Aorta (tissue), 5 donors: Measurements from ENCODE around the gene PLCE1. TPM values are rescaled to one million over a fixed set of nuclear protein-coding genes. Genes with fewer than 3 reads are reported as not detected.

Experiments used
- ATAC-seq: fragments of 200-7000 bp; cut with Tn5 transposase; one replicate; pipeline ENCODE4 v1.9.1; 2022; ENCODE audit warnings: moderate library complexity; ENCODE audit not compliant: low FRiP score
- DNase-seq, 2 donors: peaks; one replicate each; pipeline ENCODE4 v3.0.0-alpha.2; 2020
- H3K27ac ChIP-seq, 2 donors: one replicate each; pipeline ENCODE4 v1.5.1; 2013; ENCODE audit warnings: low read length in 2 of 2, mild to moderate bottlenecking in 2 of 2, moderate library complexity in 2 of 2, control low read depth in 1 of 2, inconsistent platforms in 1 of 2, low read depth in 1 of 2
- H3K27me3 ChIP-seq, 2 donors: one replicate each; pipeline ENCODE4 v1.6.1; 2013; ENCODE audit warnings: control low read depth in 1 of 2, low read length in 1 of 2, mild to moderate bottlenecking in 1 of 2, moderate library complexity in 1 of 2; ENCODE audit not compliant: insufficient read depth in 2 of 2, control insufficient read depth in 1 of 2
- H3K36me3 ChIP-seq, 2 donors: one replicate each; pipeline ENCODE4 v1.6.1; 2013; ENCODE audit warnings: control low read depth in 1 of 2, low read length in 1 of 2, mild to moderate bottlenecking in 1 of 2; ENCODE audit not compliant: insufficient read depth in 2 of 2, control insufficient read depth in 1 of 2
- H3K4me1 ChIP-seq, 2 donors: one replicate each; pipeline ENCODE4 v1.6.1; 2013; ENCODE audit warnings: low read length in 2 of 2, control low read depth in 1 of 2, mild to moderate bottlenecking in 1 of 2, moderate library complexity in 1 of 2; ENCODE audit not compliant: insufficient read depth in 2 of 2, control insufficient read depth in 1 of 2
- H3K4me3 ChIP-seq, 2 donors: one replicate each; pipeline ENCODE4 v1.5.1; 2013; ENCODE audit warnings: low read length in 2 of 2, control low read depth in 1 of 2, mild to moderate bottlenecking in 1 of 2
- H3K9me3 ChIP-seq: one replicate; pipeline ENCODE4 v1.6.1; 2013; ENCODE audit warnings: mild to moderate bottlenecking, low read length; ENCODE audit not compliant: control insufficient read depth
- WGBS, 2 donors: extraction: QIAGEN DNeasy Blood & Tissue Kit; methylation state at CpG; one replicate each; pipeline ENCODE4 v1.1.7; 2013; 5-methylcytosine and 5-hydroxymethylcytosine counted together
- intact Hi-C, 2 donors: fragments of 100-400 bp; cut with DNase I; formaldehyde crosslinking; loops; one replicate each; pipeline versions ENCODE4 v1.14.2 to v1.15.0; 2022
- polyA plus RNA-seq, 2 donors: library from polyadenylated mRNA; stranded (reverse); fragments of 200-250 nt; gene quantifications; one replicate each; pipeline ENCODE4 v1.2.3, GENCODE V29; 2013
- total RNA-seq, 2 donors: library from RNA; stranded (reverse); fragmentation: NEBNext Ultra II Directional; extraction: Animal tissue kit (Norgen Biotek cat#: 25700); gene quantifications; one replicate each; pipeline ENCODE4 v1.2.1, GENCODE V29; 2021
- donor health status: healthy with polysubstance abuse.
- donor health status: Bipolar disorder and iron deficiency.
- donor health status: DM: no; HTN: no; CAD: no.
- donor health status: DM: no; HTN: no; CAD: no.
- donor health status: DM: yes; HTN: yes; CAD: no.

PLCE1 gene
- total and polyA plus RNA-seq, 4 donors, result 1.5 to 16.6 (median 10.7) TPM

- Histone ChIP-seq H3K27ac (no peak overlapping the region), H3K36me3 (no peaks in the 10 kb centered on the region), H3K27me3 (no peaks in the 10 kb centered on the region), H3K4me1 (peaks cover 0 to 2% of the 10 kb centered on the region in 2 donors), H3K4me3 (no peak overlapping the region), H3K9me3 (no peaks in the 10 kb centered on the region)
- DNase-seq, result no peak
- no peak for ATAC-seq
- intact Hi-C loops, result no loop called here
- 96 to 97% methylated on average over 4 of the region's 4 CpGs for WGBS, 2 donors
These were observed 47.5 kb downstream of the PLCE1 start for GRCh38 chr10:94041206-94041605.

- WGBS, 2 donors, result 70 to 71% methylated on average over 3 of the region's 3 CpGs
- no peak overlapping the region for H3K27ac ChIP-seq
- peak; percentile 53 for ATAC-seq
These were observed 48.5 kb downstream of the PLCE1 start for GRCh38 chr10:94042001-94042833.

GRCh38 chr10:94042834-94043175, 49.1 kb downstream of the PLCE1 start:
- no peaks in the 10 kb centered on the region for H3K36me3 ChIP-seq
- H3K27me3 ChIP-seq, result no peaks in the 10 kb centered on the region
- H3K9me3 ChIP-seq, result no peaks in the 10 kb centered on the region
- peaks cover 0 to 2% of the 10 kb centered on the region in 2 donors for H3K4me1 ChIP-seq
- H3K4me3 ChIP-seq, result no peak overlapping the region
- intact Hi-C loops, result no loop called here
- 82 to 84% methylated on average over 4 of the region's 4 CpGs for WGBS, 2 donors
- no peak for ATAC-seq
- no peak for DNase-seq
- no peak overlapping the region for H3K27ac ChIP-seq

More at GRCh38 chr10:94042001-94042833, 48.5 kb downstream of the PLCE1 start:
- no peak for DNase-seq
- peaks cover 0 to 2% of the 10 kb centered on the region in 2 donors for H3K4me1 ChIP-seq
- intact Hi-C loops, result no loop called here
- no peaks in the 10 kb centered on the region for H3K27me3 ChIP-seq
- no peak overlapping the region for H3K4me3 ChIP-seq
- no peaks in the 10 kb centered on the region for H3K9me3 ChIP-seq
- no peaks in the 10 kb centered on the region for H3K36me3 ChIP-seq

Other genes starting within 250 kb of the PLCE1 start
- 1 to 10 TPM; 1.8 to 5.1 TPM for gene LGI1, start 236.0 kb upstream of the PLCE1 start, total RNA-seq
- 1 to 10 TPM in 1 of 2 donors, under 1 TPM in 1; 0.97 to 1.4 TPM for gene LGI1, start 236.0 kb upstream of the PLCE1 start, polyA plus RNA-seq
- 1 to 10 TPM; 1.5 to 3.3 TPM for gene SLC35G1, start 100.0 kb upstream of the PLCE1 start, total RNA-seq
- 10 to 100 TPM in 1 of 2 donors, under 1 TPM in 1; 0.82 to 14.5 TPM for gene SLC35G1, start 100.0 kb upstream of the PLCE1 start, polyA plus RNA-seq